HCT116 (cell line): Measurements from ENCODE around the gene PQBP1. TPM values are rescaled to one million over a fixed set of nuclear protein-coding genes. Genes with fewer than 3 reads are reported as not detected.

Experiments
- ATAC-seq: fragments of 200-7000 bp; cut with Tn5 transposase; 2 replicates; pipeline ENCODE4 v1.9.1; 2020; ENCODE audit warnings: mild to moderate bottlenecking, moderate library complexity
- BruUV-seq: library from RNA; stranded (reverse); fragments of 400-500 nt; replicated peaks from 2 replicates; lab custom pipeline; 2021; lab: Mats Ljungman, UMichigan
- CTCF ChIA-PET: fragments of 300-600 bp; sonication (Branson Sonifier 250); formaldehyde crosslinking; loops from one replicate; lab custom pipeline; 2021; ENCODE audit warnings: antibody characterized with exemption; lab: Charles Lee
- POLR2A ChIA-PET: fragments of 300-600, 350-600 bp; sonication (Branson Sonifier 250); formaldehyde crosslinking; loops from one replicate; lab custom pipeline; 2021; ENCODE audit warnings: antibody characterized with exemption; lab: Charles Lee
- RAD21 ChIA-PET, 2 experiments: fragments of 300-600 bp; sonication (Branson Sonifier 250); formaldehyde crosslinking; loops; one replicate each; lab custom pipeline; 2023; ENCODE audit warnings: low total read pairs in 2 of 2; ENCODE audit not compliant: uncharacterized antibody in 2 of 2, unreplicated experiment in 2 of 2, low non-redundant PET in 1 of 2; lab: Charles Lee
- DNase-seq: peaks from one replicate; pipeline ENCODE4 v3.0.0-alpha.2; 2010; ENCODE audit warnings: low read depth, low spot score
- H2AFZ ChIP-seq: fragments of 200-600 bp; shearing (Covaris generic), sonication (generic); 2 replicates; pipeline ENCODE4 v1.6.1; 2017; ENCODE audit warnings: low read depth, mixed run types, mixed read lengths, antibody characterized with exemption, low read length; ENCODE audit not compliant: poor library complexity, severe bottlenecking
- H3K27ac ChIP-seq: 2 replicates; pipeline ENCODE4 v1.5.1; 2012; ENCODE audit warnings: low read depth, low read length
- H3K27me3 ChIP-seq: fragments of 200-600 bp; sonication (generic); 2 replicates; pipeline ENCODE4 v1.6.1; 2016; ENCODE audit warnings: mixed run types, low read length, mixed read lengths; ENCODE audit not compliant: insufficient read depth
- H3K36me3 ChIP-seq, 2 experiments: fragments of 200-500 bp in 1 of 2; fragments of 200-600 bp in 1 of 2; sonication (Bioruptor generic) in 1 of 2; sonication (generic) in 1 of 2; 2 replicates each; pipeline versions ENCODE4 v1.5.1 to v1.6.1; 2014 to 2016; ENCODE audit warnings: low read length in 2 of 2, inconsistent platforms in 1 of 2, mixed read lengths in 1 of 2, mixed run types in 1 of 2; ENCODE audit not compliant: insufficient read depth in 2 of 2, control insufficient read depth in 1 of 2
- H3K4me1 ChIP-seq, 2 experiments: fragments of 200-600 bp in 1 of 2; sonication (generic) in 1 of 2; 2 replicates each; pipeline versions ENCODE4 v1.5.1 to v1.6.1; 2012 to 2017; ENCODE audit warnings: low read length in 2 of 2, inconsistent platforms in 1 of 2, mild to moderate bottlenecking in 1 of 2, mixed read lengths in 1 of 2, mixed run types in 1 of 2, moderate library complexity in 1 of 2; ENCODE audit not compliant: insufficient read depth in 2 of 2, control insufficient read depth in 1 of 2
- H3K4me2 ChIP-seq: fragments of 200-600 bp; sonication (generic); 2 replicates; pipeline ENCODE4 v1.6.1; 2017; ENCODE audit warnings: mixed run types, low read length, mixed read lengths
- H3K4me3 ChIP-seq, 2 experiments: fragments of 200-600 bp in 1 of 2; sonication (generic) in 1 of 2; replicated peaks in 1 of 2; 2 replicates each; pipeline ENCODE4 v1.5.1; 2011 to 2016; ENCODE audit warnings: low read length in 2 of 2, control low read depth in 1 of 2, low read depth in 1 of 2, mild to moderate bottlenecking in 1 of 2, mixed read lengths in 1 of 2, mixed run types in 1 of 2
- H3K79me2 ChIP-seq: fragments of 200-600 bp; sonication (generic); 2 replicates; pipeline ENCODE4 v1.6.1; 2017; ENCODE audit warnings: mild to moderate bottlenecking, mixed run types, low read length, moderate library complexity, mixed read lengths; ENCODE audit not compliant: insufficient read depth
- H3K9ac ChIP-seq: fragments of 200-600 bp; sonication (generic); 2 replicates; pipeline ENCODE4 v1.6.1; 2016; ENCODE audit warnings: low read length, mixed read lengths
- H3K9me2 ChIP-seq: fragments of 200-600 bp; sonication (generic), shearing (Covaris generic); 2 replicates; pipeline ENCODE4 v1.6.1; 2017; ENCODE audit warnings: mixed run types, mild to moderate bottlenecking, moderate library complexity; ENCODE audit not compliant: insufficient read depth
- H3K9me3 ChIP-seq, 2 experiments: fragments of 200-500 bp in 1 of 2; fragments of 200-600 bp in 1 of 2; sonication (Bioruptor generic) in 1 of 2; sonication (generic) in 1 of 2; 2 replicates each; pipeline ENCODE4 v1.6.1; 2014 to 2017; ENCODE audit warnings: low read length in 2 of 2, mixed read lengths in 2 of 2, inconsistent platforms in 1 of 2, low read depth in 1 of 2, mild to moderate bottlenecking in 1 of 2, mixed run types in 1 of 2, moderate library complexity in 1 of 2; ENCODE audit not compliant: control insufficient read depth in 1 of 2, insufficient read depth in 1 of 2
- H4K20me1 ChIP-seq: fragments of 200-600 bp; sonication (generic), shearing (Covaris generic); 2 replicates; pipeline ENCODE4 v1.6.1; 2017; ENCODE audit warnings: mixed run types, mild to moderate bottlenecking, moderate library complexity; ENCODE audit not compliant: insufficient read depth
- CBX3 ChIP-seq: IDR thresholded peaks from 2 replicates; pipeline ENCODE4 v1.6.1; 2012; ENCODE audit warnings: low read depth
- EGR1 ChIP-seq: IDR thresholded peaks from 2 replicates; pipeline ENCODE4 v1.6.1; 2012; ENCODE audit warnings: low read depth
- ELF1 ChIP-seq: IDR thresholded peaks from 2 replicates; pipeline ENCODE4 v1.6.1; 2012; ENCODE audit warnings: low read depth, borderline replicate concordance
- EZH2 ChIP-seq: fragments of 200-600 bp; sonication (generic); IDR thresholded peaks from 2 replicates; pipeline ENCODE4 v1.6.1; 2017; ENCODE audit warnings: antibody characterized with exemption, mixed run types
- FOSL1 ChIP-seq: IDR thresholded peaks from 2 replicates; pipeline ENCODE4 v1.6.1; 2012; ENCODE audit warnings: low read depth
- POLR2AphosphoS5 ChIP-seq: IDR thresholded peaks from 2 replicates; pipeline ENCODE4 v1.6.1; 2011; ENCODE audit warnings: mild to moderate bottlenecking, low read depth, low read length, moderate library complexity
- SIN3A ChIP-seq: IDR thresholded peaks from 2 replicates; pipeline ENCODE4 v1.6.1; 2012; ENCODE audit warnings: low read depth
- SP1 ChIP-seq: IDR thresholded peaks from 2 replicates; pipeline ENCODE4 v1.6.1; 2012; ENCODE audit warnings: low read depth
- YY1 ChIP-seq: IDR thresholded peaks from 2 replicates; pipeline ENCODE4 v1.6.1; 2011; ENCODE audit warnings: low read length, low read depth, moderate library complexity, mild to moderate bottlenecking; ENCODE audit not compliant: insufficient replicate concordance; ENCODE audit errors: extremely low read depth
- ZBTB33 ChIP-seq: IDR thresholded peaks from 2 replicates; pipeline ENCODE4 v1.6.1; 2011; ENCODE audit warnings: mild to moderate bottlenecking, low read length, moderate library complexity; ENCODE audit not compliant: insufficient replicate concordance; ENCODE audit errors: extremely low read depth
- ZFX ChIP-seq: fragments of 450-650 bp; IDR thresholded peaks from 2 replicates; pipeline ENCODE4 v1.6.1; 2017
- ZNF274 ChIP-seq: fragments of 200-500 bp; sonication (Bioruptor generic); IDR thresholded peaks from 2 replicates; pipeline ENCODE4 v1.6.1; 2014; ENCODE audit warnings: mild to moderate bottlenecking, low read depth, low read length, inconsistent platforms
- intact Hi-C: fragments of 100-400 bp; cut with micrococcal nuclease; formaldehyde crosslinking; loops from 2 replicates; pipeline ENCODE4 v1.10.0; 2022
- total RNA-seq: library from RNA; stranded (reverse); gene quantifications from one replicate; pipeline ENCODE4 v1.2.1, GENCODE V29; 2021; ENCODE audit not compliant: unreplicated experiment
- TF ChIP-seq, protein P1 (sequence below), 3 experiments: fragments of 200-600 bp in 1 of 3; sonication (generic) in 1 of 3; IDR thresholded peaks in 2 of 3; conservative IDR thresholded peaks in 1 of 3; 2 replicates each; pipeline ENCODE4 v1.5.1; 2012 to 2017; ENCODE audit warnings: low read depth in 2 of 3, low read length in 2 of 3, antibody characterized with exemption in 1 of 3, borderline replicate concordance in 1 of 3, control low read depth in 1 of 3, mild to moderate bottlenecking in 1 of 3, mixed read lengths in 1 of 3, mixed run types in 1 of 3, moderate library complexity in 1 of 3; ENCODE audit not compliant: insufficient read depth in 1 of 3
- TF ChIP-seq, protein P2 (sequence below): IDR thresholded peaks from 2 replicates; pipeline ENCODE4 v1.6.1; 2012; ENCODE audit warnings: low read depth
- TF ChIP-seq, protein P3 (sequence below): IDR thresholded peaks from 2 replicates; pipeline ENCODE4 v1.6.1; 2012

The PQBP1 gene
- total RNA-seq, 1 experiment from 2014 or later, result 67.1 TPM

GRCh38 chrX:48927123-48927522, 29.4 kb downstream of the PQBP1 start:
- H3K4me2 ChIP-seq, result no peak overlapping the region
- no peak overlapping the region for H3K4me3 ChIP-seq
- H3K9ac ChIP-seq, result no peak overlapping the region
- H3K9me2 ChIP-seq, result no peaks in the 10 kb centered on the region
- H3K4me1 ChIP-seq, result no peaks in the 10 kb centered on the region
- CTCF ChIA-PET, result interaction anchor here (0.6 kb wide), 1 partner anchor 10 kb away, joined by 3 read pairs; no protein-coding TSS in a partner anchor
- RAD21 ChIA-PET, result no interaction called here
- TF ChIP-seq YY1 (no peak), SP1 (no peak), ZBTB33 (no peak), ZFX (no peak), ELF1 (no peak), FOSL1 (no peak), EZH2 (no peak), EGR1 (no peak), POLR2AphosphoS5 (no peak), SIN3A (no peak), CBX3 (no peak), ZNF274 (no peak)
- TF ChIP-seq, protein P1, sequence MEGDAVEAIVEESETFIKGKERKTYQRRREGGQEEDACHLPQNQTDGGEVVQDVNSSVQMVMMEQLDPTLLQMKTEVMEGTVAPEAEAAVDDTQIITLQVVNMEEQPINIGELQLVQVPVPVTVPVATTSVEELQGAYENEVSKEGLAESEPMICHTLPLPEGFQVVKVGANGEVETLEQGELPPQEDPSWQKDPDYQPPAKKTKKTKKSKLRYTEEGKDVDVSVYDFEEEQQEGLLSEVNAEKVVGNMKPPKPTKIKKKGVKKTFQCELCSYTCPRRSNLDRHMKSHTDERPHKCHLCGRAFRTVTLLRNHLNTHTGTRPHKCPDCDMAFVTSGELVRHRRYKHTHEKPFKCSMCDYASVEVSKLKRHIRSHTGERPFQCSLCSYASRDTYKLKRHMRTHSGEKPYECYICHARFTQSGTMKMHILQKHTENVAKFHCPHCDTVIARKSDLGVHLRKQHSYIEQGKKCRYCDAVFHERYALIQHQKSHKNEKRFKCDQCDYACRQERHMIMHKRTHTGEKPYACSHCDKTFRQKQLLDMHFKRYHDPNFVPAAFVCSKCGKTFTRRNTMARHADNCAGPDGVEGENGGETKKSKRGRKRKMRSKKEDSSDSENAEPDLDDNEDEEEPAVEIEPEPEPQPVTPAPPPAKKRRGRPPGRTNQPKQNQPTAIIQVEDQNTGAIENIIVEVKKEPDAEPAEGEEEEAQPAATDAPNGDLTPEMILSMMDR (IDR thresholded peaks at IDR 0.05 in 2 of 3, conservative IDR thresholded peaks at IDR 0.05 in 1 of 3; ENCODE audit: borderline replicate concordance in 1 of 3, insufficient read depth in 1 of 3, low read depth in 2 of 3, low read length in 2 of 3), result no peak
- TF ChIP-seq, protein P2, sequence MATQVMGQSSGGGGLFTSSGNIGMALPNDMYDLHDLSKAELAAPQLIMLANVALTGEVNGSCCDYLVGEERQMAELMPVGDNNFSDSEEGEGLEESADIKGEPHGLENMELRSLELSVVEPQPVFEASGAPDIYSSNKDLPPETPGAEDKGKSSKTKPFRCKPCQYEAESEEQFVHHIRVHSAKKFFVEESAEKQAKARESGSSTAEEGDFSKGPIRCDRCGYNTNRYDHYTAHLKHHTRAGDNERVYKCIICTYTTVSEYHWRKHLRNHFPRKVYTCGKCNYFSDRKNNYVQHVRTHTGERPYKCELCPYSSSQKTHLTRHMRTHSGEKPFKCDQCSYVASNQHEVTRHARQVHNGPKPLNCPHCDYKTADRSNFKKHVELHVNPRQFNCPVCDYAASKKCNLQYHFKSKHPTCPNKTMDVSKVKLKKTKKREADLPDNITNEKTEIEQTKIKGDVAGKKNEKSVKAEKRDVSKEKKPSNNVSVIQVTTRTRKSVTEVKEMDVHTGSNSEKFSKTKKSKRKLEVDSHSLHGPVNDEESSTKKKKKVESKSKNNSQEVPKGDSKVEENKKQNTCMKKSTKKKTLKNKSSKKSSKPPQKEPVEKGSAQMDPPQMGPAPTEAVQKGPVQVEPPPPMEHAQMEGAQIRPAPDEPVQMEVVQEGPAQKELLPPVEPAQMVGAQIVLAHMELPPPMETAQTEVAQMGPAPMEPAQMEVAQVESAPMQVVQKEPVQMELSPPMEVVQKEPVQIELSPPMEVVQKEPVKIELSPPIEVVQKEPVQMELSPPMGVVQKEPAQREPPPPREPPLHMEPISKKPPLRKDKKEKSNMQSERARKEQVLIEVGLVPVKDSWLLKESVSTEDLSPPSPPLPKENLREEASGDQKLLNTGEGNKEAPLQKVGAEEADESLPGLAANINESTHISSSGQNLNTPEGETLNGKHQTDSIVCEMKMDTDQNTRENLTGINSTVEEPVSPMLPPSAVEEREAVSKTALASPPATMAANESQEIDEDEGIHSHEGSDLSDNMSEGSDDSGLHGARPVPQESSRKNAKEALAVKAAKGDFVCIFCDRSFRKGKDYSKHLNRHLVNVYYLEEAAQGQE, result no peak
- TF ChIP-seq, protein P3, sequence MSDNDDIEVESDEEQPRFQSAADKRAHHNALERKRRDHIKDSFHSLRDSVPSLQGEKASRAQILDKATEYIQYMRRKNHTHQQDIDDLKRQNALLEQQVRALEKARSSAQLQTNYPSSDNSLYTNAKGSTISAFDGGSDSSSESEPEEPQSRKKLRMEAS, result no peak
- intact Hi-C loops, result no loop called here
- H3K36me3 ChIP-seq, result peaks cover 0 to 7% of the 10 kb centered on the region in 2 experiments; a peak in 2 of 4 replicates
- no peaks in the 10 kb centered on the region for H3K27me3 ChIP-seq
- POLR2A ChIA-PET, result no interaction called here
- H3K27ac ChIP-seq, result no peak overlapping the region
- BruUV-seq, result no TSS peak
- DNase-seq (no peak), ATAC-seq (no peak)
- no peaks in the 10 kb centered on the region for H4K20me1 ChIP-seq
- no peaks in the 10 kb centered on the region for H3K9me3 ChIP-seq
- no peak overlapping the region for H2AFZ ChIP-seq
- H3K79me2 ChIP-seq, result peaks cover 9% of the 10 kb centered on the region; the same call in 1 of the 2 replicates
